GM12801 (cell line): ENCODE measurements around the gene NPB.

Experiments used
- TF ChIP-seq, protein P1 (sequence below): IDR thresholded peaks from one replicate; pipeline ENCODE4 v1.5.1; 2011; ENCODE audit warnings: control low read depth; ENCODE audit not compliant: insufficient read length; ENCODE audit errors: extremely low read depth

NPB gene

DNA sequence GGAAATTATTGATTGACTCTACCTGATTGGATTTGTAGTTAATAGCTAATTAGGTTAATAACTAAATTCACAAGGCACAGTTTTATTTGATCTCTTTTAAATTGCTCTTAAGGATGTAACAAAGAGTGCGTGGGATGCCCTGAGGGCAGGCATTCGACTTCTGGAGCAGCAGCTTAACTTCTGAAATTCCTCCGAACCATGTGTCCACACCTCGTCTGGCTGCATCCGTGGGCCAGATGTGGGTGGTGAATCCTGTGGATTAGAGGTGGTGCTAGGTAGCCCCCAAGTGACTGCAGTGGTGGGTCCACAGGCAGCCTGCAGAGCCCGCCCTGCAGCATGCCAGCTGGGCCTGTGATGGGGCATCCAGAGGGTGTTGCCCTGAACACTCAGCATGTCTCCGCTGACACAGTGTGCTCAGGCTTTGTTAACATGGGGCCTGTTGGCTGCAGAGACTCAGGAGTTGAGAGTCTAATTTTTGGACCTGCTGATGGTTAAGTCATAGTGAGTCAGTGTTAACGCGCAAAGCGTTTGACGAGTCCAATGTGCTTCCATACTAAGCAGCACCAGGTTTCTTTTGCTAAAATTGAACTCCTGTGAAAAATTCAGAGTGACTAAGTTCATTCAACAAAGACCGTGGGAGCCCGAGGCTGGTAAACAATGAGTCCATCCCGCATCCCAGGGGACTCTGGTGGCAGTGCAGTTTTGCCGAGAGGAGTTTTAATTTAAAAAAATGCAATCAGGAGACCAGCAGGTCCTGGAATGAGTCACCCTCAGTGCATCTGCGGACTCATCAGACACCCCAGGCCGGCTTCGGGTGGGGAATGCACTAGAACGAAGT, 3.8 kb upstream of the NPB start:
- TF ChIP-seq, protein P1, sequence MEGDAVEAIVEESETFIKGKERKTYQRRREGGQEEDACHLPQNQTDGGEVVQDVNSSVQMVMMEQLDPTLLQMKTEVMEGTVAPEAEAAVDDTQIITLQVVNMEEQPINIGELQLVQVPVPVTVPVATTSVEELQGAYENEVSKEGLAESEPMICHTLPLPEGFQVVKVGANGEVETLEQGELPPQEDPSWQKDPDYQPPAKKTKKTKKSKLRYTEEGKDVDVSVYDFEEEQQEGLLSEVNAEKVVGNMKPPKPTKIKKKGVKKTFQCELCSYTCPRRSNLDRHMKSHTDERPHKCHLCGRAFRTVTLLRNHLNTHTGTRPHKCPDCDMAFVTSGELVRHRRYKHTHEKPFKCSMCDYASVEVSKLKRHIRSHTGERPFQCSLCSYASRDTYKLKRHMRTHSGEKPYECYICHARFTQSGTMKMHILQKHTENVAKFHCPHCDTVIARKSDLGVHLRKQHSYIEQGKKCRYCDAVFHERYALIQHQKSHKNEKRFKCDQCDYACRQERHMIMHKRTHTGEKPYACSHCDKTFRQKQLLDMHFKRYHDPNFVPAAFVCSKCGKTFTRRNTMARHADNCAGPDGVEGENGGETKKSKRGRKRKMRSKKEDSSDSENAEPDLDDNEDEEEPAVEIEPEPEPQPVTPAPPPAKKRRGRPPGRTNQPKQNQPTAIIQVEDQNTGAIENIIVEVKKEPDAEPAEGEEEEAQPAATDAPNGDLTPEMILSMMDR = no peak

DNA sequence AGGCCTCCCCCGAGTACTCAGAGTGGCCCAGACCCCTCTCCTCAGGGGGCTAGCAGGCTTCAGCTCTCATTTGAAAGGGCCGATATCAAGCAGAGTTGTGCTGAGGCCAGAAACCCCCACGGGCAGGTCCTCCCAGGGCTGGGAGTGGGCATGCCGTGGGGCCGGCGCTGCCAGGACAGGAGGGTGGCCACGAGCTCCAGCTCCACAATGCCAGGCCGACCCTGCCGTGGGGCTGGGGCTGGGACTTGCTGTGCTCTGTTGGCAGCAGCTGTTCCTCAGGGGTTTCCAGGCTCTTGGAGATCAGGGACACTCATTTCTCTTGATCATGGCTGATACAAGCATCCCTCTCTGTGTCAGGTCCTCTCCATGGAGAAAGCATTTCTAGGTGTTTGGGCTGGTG, 3.2 kb upstream of the NPB start:
- TF ChIP-seq, protein P1 = no peak

DNA sequence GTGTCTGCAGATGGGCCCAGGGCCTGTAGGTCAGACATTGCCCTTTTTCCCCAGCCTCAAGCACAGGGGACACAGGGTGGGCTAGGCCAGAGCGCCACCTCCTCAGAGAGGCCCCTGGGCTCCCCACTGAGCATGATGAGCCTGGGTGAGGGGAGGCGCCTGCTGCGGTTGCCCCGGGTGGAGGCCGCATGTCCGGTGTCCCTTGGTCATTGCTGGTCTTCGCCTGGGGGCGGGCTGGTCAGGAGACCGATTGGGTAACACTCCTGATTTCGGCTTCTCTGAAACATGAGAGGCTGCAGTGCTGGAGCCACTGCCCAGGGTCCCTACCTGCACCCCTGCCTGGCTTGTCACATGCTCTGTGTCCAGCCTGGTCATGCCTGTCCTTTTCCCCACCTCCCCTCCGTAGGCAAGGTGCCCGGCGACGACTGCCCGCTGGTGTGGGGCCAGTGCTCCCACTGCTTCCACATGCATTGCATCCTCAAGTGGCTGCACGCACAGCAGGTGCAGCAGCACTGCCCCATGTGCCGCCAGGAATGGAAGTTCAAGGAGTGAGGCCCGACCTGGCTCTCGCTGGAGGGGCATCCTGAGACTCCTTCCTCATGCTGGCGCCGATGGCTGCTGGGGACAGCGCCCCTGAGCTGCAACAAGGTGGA, 2.4 kb upstream of the NPB start:
- TF ChIP-seq, protein P1 = no peak

DNA sequence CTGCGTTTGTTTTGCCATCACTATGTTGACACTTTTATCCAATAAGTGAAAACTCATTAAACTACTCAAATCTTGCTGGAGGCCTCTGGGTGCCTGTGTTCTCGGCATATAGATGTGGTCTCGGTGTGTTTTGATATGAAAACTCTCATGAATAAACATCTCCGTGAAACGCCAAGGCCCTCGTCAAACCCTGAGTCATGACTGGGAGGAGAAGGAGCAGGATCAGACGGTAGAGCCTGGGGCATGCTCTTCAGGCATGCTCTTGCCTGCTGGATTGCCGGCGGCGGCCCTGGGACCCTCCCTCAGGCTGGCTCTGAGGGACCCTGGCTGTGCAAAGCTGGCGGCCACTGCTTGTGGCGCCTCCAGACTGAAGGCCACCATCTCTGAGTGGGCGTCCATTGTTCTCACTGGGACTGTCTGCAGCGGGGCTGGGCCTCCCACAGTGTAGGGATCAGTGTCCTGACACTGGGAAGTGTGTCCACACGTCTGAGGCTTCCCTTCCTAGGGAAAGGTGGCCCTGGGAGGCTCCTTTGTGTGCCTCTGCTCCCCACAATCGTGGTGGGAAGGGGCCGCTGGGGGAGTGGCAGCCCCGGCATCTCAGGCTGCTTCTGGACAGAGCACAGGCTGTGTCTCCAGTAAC, 1.7 kb upstream of the NPB start:
- TF ChIP-seq, protein P1 = no peak

DNA sequence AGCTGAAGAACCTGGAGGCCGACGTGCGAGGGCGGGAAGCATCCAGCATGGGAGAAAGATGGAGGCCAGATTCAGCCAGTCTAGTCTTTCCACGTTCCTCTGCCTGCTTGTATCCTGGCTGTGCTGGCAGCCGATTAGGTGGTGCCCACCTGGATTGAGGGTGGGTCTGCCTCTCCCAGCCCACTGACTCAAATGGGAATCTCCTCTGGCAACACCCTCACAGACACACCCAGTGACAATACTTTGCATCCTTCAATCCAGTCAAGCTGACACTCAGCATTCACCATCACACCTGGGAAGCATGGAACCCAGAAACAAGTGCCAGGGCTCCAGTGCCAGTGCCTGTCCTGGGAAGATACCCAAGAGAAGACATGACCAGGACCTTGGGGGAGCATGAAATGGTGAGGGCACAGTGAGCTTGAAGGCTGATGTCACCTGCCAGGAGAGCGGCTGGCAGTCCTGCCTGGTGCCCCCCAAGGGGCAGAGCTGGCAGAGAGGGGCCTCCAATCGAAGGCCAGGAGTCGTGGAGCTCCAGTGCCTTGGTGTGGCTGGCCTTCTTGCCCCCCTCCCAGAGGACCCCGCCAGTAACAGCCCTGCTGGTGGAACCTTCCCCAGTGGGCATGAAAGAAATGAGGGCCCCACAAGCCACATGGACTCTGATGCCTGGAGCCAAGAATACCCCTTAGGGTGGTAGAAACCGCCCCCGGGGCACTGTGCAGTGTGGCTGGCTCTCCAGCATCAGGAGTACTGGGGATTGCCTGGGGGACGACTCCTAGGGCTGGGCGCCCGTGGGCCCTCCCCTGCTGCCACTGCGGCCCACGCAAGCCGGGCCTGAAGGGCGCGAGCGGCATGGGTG, 643 bp upstream of the NPB start:
- TF ChIP-seq, protein P1 = no peak

DNA sequence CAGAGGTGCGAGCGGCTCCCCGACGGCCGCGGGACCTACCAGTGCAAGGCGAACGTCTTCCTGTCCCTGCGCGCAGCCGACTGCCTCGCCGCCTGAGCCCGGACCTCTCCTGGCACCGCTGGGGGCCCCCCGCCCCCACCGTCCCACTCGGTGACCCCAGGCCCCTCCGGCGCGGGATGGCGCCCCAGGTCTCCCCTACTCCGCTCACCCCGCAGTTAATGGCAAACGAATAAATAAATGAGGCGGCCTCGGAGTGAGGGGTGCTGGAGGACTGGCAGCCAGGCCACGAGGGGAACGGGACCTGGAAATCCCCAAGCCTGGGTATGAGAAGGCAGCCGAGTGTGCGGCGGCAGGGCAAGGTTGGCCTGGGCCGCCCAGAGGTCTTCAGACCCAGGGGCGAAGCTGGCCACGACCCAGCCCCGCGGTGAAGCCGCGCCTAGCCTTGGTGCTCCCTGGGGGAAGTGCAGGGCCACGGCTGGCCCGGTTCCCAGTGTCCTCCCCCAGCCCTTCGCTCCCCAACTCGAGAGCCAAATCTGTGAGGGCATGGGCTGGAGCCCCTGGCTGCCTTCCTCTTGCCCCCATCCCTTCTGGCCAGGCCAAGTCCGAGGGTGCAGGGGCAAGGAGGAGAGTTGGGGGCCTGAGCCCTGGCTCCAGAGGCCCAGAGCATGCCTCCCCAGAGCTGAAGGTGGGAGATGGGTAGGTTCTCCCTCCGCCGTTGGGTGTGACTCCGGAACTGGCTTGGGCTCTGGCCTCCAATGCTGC, 796 bp downstream of the NPB start:
- TF ChIP-seq, protein P1 = no peak
